SW480 (cell line): Measurements from ENCODE around the gene KHSRP.

Source experiments
- DNase-seq: peaks from one replicate; pipeline ENCODE4 v3.0.0-alpha.2; 2016; ENCODE audit warnings: low spot score

Gene KHSRP

GRCh38 chr19:6392221-6393073 is 32.2 kb downstream of the KHSRP start:
- DNase-seq = no peak

GRCh38 chr19:6387372-6387771 is 37.2 kb downstream of the KHSRP start:
- DNase-seq = no peak

DNA sequence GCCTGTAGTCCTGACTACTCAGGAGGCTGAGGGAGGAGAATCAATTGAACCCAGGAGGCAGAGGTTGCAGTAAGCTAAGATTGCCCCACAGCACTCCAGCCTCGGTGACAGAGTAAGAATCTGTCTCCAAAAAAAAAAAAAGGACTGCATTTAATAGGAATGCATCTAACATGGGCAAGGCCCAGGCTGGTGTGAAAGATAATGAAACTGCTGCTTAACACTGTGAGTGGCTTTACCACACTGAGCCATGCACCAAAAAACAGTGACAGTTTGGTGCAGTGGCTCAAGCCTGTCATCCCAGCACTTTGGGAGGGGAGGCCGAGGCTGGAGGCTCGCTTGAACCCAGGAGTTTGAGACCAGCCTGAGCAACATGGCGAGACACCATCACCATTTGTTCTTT is 40.2 kb downstream of the KHSRP start:
- no peak for DNase-seq

DNA sequence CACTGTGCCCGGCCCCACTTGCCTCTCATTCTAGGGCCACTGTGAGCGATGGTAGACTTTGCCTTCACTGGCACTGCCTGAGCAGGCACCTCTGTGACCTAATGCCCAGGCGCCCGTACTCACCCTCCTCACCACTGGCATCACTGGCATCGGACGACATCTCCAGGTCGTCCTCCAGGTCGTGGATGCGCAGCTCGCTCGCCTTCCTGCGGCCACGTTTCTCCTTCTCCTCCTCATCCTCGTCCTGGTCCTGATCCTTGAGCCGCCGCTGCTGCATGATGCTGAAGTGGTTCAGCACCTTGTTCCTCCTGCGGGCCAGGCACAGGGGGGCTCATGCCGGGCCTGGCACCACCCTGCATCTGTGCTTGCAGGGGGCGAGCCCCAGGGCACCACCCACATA is 41.4 kb downstream of the KHSRP start:
- no peak for DNase-seq

- DNase-seq = no peak
Measured at GRCh38 chr19:6381030-6381750, 43.4 kb downstream of the KHSRP start.

DNA sequence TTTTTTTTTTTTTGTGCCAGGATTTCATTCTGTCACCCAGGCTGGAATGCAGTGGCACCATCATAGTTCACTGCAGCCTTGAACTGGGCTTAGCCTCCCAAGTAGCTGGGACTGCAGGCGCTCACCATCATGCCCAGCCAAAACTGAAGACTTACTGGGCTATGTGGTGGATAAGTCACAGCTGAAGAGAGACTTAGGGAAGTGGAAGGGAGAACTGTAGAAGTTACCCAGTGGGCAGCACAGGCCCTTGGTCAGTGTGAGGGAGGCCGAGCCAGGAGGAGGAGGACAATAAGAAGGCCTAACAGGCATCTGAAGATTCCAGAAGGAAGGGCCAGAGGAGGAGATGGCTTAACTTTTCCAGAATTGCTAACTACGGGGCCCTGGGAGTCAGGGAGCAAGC is 44.9 kb downstream of the KHSRP start:
- no peak for DNase-seq

DNA sequence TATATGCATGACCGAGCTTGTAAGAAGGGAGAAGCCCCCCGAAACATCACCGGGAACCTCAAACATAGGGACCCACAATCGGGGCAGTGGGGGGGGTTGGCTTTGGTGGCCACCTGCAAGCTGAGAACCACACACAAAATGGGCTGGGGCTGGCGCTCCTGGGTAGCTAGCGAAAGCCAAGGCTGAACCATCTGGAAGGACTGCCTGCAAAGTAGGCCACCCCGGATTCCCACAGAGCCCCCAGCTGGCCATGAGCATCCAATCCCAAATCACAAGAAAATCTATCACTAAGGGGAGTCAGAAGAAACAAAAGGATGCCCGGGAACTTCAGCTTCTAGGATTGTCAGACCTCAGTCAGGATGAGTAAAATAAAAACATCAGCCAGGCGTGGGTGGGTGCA is 46.1 kb downstream of the KHSRP start:
- DNase-seq = no peak

DNA sequence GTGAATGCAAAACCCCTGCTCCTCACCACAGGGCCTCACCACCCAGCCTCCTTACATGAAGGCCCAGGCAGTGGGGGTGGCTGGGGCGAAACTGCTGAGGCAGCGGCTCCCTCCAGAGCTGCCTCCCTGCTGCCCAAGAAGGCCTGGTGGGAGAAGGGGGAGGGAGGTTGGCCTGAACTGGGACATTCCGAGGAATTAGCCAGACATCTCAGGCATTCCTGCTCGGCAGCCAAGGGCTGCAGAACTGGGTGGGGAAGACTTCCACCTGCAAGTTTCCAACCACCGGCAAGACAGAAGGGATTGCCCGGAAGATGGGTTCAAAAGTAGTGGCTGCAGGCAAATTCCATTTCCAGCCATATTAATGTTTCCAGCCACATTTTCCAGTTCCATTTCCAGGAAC is 46.6 kb downstream of the KHSRP start:
- DNase-seq = no peak

GRCh38 chr19:6376512-6377190 is 48.0 kb downstream of the KHSRP start:
- no peak for DNase-seq

- no peak for DNase-seq
Measured at GRCh38 chr19:6375411-6376010, 49.1 kb downstream of the KHSRP start, which contains the start of gene PSPN. Gene PSPN (minus strand): TSS chr19:6375933. CDS start chr19:6375849, 84 bp downstream.

DNA sequence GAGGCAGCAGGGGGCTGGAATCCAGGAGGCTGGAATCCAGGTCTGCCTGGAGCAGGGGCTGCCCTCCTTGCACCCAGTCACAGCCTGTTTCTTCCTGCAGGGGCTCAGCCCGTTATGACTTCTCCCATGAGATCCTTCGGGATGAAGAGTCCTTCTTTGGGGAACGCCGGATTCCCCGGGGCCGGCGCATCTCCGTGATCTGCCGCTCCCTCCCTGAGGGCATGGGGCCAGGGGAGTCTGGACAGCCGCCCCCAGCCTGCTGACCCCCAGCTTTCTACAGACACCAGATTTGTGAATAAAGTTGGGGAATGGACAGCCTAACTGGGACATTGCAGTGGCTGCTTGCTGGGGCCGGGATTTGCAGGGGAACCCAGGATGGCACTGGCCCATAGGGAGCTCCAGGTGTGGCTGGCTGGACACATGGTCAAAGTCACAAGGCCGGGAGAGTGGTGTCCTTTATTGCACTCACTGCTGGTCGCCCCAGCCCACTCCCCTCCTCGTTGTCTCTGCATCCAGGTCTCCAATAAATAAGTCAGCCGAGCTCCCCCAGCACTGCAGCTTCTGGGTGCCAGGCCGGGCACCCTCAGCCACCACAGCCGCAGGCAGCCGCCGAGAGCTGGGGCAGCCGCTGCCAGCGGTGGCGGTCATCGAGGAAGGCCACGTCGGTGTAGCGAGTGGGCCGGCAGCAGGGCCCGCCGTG is 49.8 kb downstream of the KHSRP start:
- DNase-seq = no peak

DNA sequence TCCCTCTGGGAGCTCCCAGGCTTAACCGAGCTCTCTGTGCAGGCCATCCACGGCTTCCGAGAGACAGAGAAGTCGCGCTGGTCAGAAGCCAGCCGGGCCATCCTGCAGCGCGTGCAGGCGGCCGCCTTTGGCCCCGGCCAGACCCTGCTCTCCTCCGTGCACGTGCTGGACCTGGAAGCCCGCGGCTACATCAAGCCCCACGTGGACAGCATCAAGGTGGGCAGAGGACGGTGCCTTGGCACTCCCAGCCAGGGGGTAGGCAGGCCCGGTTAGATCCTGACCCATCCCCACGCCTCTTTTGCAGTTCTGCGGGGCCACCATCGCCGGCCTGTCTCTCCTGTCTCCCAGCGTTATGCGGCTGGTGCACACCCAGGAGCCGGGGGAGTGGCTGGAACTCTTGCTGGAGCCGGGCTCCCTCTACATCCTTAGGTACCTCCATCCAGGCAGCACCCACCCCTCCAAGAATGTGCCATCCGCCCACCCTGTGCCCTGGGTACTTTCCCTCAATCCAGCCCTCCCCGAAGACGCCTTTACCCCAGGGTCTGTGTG is 50.4 kb downstream of the KHSRP start:
- no peak for DNase-seq

DNA sequence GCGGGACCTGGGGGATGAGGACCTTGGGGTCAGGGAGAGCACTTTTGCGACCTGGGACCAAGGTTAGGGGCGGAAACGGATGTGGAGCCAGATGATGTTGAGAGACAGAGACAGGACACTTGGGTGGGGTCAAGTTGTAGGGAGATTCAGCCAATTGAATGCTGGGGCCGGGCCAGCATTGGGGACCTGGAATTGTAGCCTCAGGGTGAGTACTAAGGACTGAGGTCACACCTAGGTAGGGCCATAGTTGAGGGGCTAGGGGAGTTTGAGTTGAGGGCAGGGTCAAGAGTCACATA is 50.9 kb downstream of the KHSRP start:
- no peak for DNase-seq

GRCh38 chr19:6373096-6373812 is 51.4 kb downstream of the KHSRP start:
- DNase-seq = peak; percentile 94

- DNase-seq = peak; percentile 99
Measured at GRCh38 chr19:6372594-6373095, 52.0 kb downstream of the KHSRP start, which contains the start of gene ALKBH7. Gene ALKBH7 (plus strand): TSS chr19:6372794. CDS start chr19:6372821, 27 bp downstream.

GRCh38 chr19:6364353-6364752 is 60.3 kb downstream of the KHSRP start:
- no peak for DNase-seq
